COR-L47 (cell line): ENCODE data around the gene RAET1L.
A peak's percentile ranks its signal among the peaks of the same experiment; 100 is the strongest.
"Not testable (repeated sequence)": the region's sequence is repeated elsewhere in the genome, so short reads cannot be mapped to it uniquely, and the experiment has no call there.

Experiments
- DNase-seq: peaks from one replicate; lab custom pipeline; 2025; lab: John Stamatoyannopoulos, UW

RAET1L gene

DNA sequence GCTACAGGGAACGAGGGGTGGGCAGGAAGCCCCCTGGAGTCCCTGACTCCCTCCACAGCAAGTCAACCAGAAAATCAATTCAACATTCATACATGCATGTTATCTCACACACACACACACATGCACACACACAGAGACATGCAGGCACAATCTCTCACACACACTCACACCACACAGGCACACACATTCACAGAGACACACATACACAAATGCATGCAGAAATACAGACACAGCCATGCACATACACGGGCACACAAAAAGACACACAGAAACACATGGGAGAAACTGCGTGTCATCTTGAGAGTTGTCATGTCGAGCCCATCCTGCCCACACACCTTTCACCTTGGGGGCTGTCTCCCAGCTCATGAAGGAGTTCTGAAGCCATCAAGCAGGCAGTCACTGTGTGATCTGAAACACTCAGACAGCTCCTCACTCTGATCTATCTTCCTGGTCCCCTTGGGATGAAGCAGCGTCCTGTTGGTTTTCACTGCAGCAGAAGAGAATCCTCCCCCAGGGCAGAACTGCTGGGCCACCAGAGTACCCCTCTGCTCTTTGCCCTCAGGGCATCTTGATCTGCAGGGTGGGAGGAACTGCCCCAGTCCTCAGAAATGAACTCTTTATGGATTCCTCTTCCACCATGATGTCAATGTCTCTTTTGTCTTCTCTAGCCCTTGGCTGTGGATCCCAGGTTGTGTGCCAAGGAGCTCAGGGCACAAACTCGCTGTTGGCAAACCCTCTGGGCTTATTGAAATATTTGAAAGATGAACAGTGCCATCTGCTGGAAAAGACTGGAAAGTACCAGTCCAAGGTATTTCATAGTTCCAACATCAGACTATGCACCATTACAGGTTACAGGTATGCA lies 8.8 kb downstream of the RAET1L start:
- DNase-seq = peak; percentile 60

DNA sequence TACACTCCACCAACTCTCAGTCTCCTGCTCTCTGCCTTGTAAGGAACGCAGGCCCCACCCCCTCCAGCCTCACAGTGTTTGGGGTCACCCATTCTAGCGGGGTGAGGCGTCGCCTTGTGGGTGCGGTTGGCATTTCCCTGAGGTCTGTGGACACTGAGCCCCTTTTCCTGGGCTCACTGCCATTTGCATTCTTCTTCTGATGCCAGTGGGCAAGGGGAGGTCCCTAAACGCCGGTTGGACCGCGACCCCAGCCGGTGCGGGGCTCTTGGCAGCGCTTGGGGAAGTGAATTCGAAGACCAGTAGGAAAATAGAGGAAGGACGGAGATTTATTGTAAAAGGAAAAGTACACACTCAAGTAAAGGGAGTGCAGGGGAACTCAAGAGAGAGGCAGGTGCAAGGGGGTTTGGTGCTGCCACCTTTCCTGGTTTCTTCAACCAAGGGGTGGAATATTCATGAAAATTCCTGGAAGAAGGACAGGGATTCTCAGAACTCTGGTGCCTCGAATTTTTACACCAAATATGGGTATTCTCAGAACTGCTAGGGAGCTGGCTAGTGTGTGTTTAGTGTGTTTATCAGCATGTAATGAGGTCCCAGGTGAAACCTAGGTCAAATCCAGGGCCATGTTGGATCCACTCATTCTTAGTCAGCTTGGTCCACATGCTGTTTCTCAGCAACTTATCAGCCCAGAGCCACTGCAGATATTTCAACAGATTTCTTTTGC lies 9.9 kb downstream of the RAET1L start:
- not testable (repeated sequence) for DNase-seq

- not testable (repeated sequence) for DNase-seq
Observed at GRCh38 chr6:150014623-150015280, 10.6 kb downstream of the RAET1L start.

DNA sequence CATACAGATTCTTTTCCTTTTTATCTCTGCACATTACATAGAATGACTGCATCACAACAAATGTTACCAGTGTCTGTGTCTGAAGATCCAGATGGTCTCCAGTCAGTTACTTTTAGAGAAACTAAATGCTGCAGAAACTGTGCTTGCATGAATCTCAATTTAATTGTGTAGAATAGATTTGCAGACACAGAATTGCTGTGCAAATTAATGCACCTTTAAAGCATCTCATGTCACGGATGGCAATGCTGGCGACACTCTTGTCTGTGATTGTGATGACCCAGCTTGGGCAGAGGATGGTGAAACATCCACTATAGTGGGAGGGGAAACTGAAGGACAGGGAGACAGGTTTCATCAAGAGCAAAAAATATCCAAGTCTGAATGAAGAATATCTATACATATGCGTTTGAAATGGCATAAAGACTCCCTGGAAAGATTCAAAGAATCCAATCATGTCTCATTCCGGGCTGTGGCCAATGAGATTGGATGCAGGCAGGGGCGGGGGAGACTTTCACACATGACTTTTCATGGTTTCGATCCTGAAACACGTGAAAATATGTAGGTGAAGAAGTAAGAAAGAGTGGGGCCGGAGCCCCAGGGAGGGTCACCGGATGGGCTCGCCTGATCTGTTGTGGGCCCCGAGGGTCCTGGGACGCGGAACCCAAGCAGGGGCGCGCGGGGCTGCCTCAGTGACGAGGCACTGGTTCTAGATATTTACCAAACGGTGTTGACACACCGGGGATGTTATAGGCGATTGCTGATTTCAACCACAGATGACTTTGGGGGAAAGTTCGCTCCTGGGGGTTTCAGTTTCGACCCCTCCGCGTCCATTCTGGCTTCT lies 11.3 kb downstream of the RAET1L start:
- not testable (repeated sequence) for DNase-seq

DNA sequence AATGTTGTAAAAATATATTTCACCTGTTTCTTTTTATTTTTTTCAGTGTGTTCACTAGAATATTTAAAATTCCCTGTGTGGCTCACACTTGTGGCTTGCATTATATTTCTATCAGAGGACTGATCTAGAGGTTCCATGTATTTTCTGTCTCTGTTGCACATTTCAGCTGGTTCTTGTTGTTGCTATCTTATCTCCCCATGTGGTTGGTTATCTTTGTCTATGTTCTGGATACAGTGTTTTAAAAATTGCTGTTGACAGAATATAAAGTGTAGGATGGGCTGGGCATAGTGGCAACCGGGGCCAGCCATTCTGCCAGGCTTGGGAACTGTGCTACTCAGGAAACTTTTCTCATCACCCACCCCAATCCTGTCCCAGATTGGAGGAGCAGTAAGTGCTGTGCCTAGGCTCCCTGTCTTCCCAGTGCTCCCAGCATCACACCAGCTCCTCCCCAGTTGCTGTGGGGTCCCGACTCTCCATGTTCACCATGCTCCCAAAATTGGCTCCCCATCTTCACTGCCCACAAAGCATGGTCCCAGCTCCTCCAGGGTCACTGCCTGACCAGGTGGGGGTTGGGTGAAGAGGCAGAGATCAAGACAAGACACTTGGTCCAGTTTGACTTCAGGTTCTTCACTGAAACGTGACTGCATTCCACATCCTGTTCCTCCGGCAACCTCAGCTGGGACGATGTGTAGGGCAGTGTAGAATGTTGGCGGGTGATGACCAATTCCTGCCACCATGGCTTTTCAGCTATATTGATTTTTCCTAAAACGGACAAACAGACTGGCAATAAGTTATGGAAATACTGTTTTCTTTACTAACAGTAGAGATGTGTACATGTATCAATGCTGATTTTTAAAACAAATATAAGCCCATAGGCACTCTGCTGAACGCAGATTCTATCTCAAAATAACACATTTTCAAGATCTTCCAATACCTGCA lies 12.2 kb downstream of the RAET1L start:
- not testable (repeated sequence) for DNase-seq

GRCh38 chr6:150008588-150008987 lies 16.7 kb downstream of the RAET1L start:
- DNase-seq = no peak

- no peak for DNase-seq
Observed at GRCh38 chr6:150006961-150007464, 18.3 kb downstream of the RAET1L start.

- no peak for DNase-seq
Observed at GRCh38 chr6:150005761-150006651, 19.3 kb downstream of the RAET1L start.

GRCh38 chr6:150004783-150005717 lies 20.3 kb downstream of the RAET1L start:
- peak; percentile 68 for DNase-seq

DNA sequence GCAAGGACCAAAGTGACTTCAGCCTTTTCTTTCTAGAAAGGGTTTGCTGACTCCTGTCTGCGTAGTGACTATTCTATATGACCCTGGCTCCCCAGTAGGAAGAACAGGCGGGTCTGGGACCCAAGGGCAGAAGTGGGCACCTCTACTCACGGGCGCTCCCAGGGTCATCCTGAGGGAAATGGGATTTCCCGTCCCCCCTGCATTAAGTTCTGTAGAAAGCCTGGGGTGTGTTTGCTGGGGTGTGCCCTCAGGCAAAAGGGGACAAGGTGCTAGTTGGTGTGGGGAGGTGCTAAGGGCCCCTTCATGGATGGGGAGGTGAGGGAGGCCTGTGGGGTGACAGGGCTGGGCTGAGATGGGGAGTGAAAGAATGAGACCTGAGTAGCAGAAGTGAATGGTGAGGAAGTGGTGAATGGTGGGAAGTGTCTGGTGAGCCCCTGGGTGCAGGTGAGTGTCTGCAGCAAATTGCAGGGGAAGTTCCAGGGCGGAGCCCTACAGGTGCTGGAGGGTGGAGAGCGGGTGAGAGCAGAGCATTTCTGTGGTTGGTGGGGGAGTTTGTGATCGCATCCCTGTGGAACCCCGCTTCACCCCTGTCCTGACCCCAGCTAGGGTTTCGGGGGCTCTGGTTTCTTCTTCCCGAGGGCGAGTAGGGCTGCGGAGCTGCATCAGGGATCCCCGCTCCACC lies 21.1 kb downstream of the RAET1L start:
- DNase-seq = no peak

GRCh38 chr6:150003599-150003998 lies 21.7 kb downstream of the RAET1L start:
- DNase-seq = not testable (repeated sequence)

- no peak for DNase-seq
Observed at GRCh38 chr6:150002710-150003109, 22.6 kb downstream of the RAET1L start.

GRCh38 chr6:150001295-150002008 lies 23.9 kb downstream of the RAET1L start:
- no peak for DNase-seq

GRCh38 chr6:149999636-150000035 lies 25.7 kb downstream of the RAET1L start:
- DNase-seq = no peak

- no peak for DNase-seq
Observed at GRCh38 chr6:149995971-149996370, 29.4 kb downstream of the RAET1L start.

- no peak for DNase-seq
Observed at GRCh38 chr6:149995235-149995750, 30.0 kb downstream of the RAET1L start.

DNA sequence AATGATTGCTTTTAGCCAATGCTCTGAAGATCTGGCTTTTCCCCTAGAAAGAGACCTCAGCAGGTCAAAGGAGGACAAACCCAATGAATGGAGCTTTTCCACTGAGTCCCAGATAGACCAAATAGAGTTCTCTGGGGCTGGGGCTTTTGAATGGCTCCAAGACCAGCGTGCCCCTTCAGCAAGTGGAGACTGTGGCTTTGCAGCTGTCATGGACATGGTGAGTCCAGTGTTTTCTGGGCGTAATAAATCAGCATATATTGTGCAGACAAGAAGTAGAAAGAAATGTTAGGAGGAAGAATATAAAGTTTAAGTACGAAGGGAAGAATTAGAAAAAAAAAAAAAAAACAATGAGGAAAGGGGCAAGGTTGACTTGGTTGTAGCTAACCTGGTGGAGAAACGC lies 33.5 kb downstream of the RAET1L start:
- no peak for DNase-seq
